Calu3 (cell line): ENCODE measurements around the gene GYPE. TPM values are rescaled to one million over a fixed set of nuclear protein-coding genes. Genes with fewer than 3 reads are reported as not detected.
"Not testable (repeated sequence)": the region's sequence is repeated elsewhere in the genome, so short reads cannot be mapped to it uniquely, and the experiment has no call there.

ENCODE experiments used
- BruUV-seq: library from RNA; stranded (reverse); fragments of 400-500 nt; replicated peaks from 2 replicates; lab custom pipeline; 2021; lab: Mats Ljungman, UMichigan
- CTCF ChIA-PET: fragments of 300-600 bp; sonication (Branson Sonifier 250); formaldehyde crosslinking; loops from one replicate; lab custom pipeline; 2022; ENCODE audit warnings: antibody characterized with exemption; lab: Charles Lee
- DNase-seq: peaks from one replicate; pipeline ENCODE4 v3.0.0; 2022
- H3K27ac Mint-ChIP-seq: one replicate; pipeline ENCODE4 v1.8.0; 2022; ENCODE audit warnings: mixed read lengths; ENCODE audit not compliant: unreplicated experiment
- H3K27me3 Mint-ChIP-seq: one replicate; pipeline ENCODE4 v1.8.0; 2022; ENCODE audit warnings: mixed read lengths; ENCODE audit not compliant: unreplicated experiment
- H3K36me3 Mint-ChIP-seq: one replicate; pipeline ENCODE4 v1.8.0; 2022; ENCODE audit warnings: mild to moderate bottlenecking, moderate library complexity, mixed read lengths; ENCODE audit not compliant: insufficient read depth, unreplicated experiment
- H3K4me1 Mint-ChIP-seq: one replicate; pipeline ENCODE4 v1.8.0; 2022; ENCODE audit warnings: mild to moderate bottlenecking, low read depth, mixed read lengths; ENCODE audit not compliant: unreplicated experiment
- H3K4me3 Mint-ChIP-seq: one replicate; pipeline ENCODE4 v1.8.0; 2022; ENCODE audit warnings: mild to moderate bottlenecking, low read depth, moderate library complexity, mixed read lengths; ENCODE audit not compliant: unreplicated experiment
- H3K9me3 Mint-ChIP-seq: one replicate; pipeline ENCODE4 v1.8.0; 2022; ENCODE audit warnings: low read depth, mixed read lengths; ENCODE audit not compliant: unreplicated experiment
- intact Hi-C: fragments of 100-400 bp; cut with micrococcal nuclease; formaldehyde crosslinking; loops from one replicate; pipeline ENCODE4 v1.10.0; 2022; ENCODE audit not compliant: unreplicated experiment
- total RNA-seq: library from RNA; stranded (reverse); gene quantifications from 2 replicates; pipeline ENCODE4 v1.2.3, GENCODE V29; 2022

Gene GYPE
- total RNA-seq, 1 experiment from 2014 or later = not detected

GRCh38 chr4:143834196-143834595 is 71.2 kb downstream of the GYPE start:
- H3K27ac Mint-ChIP-seq, H3K36me3 Mint-ChIP-seq, BruUV-seq, H3K4me1 Mint-ChIP-seq, DNase-seq, intact Hi-C loops, H3K9me3 Mint-ChIP-seq, H3K4me3 Mint-ChIP-seq, H3K27me3 Mint-ChIP-seq, CTCF ChIA-PET: not testable (repeated sequence)

GRCh38 chr4:143833676-143834075 is 71.7 kb downstream of the GYPE start:
- H3K27me3 Mint-ChIP-seq, H3K27ac Mint-ChIP-seq, intact Hi-C loops, H3K9me3 Mint-ChIP-seq, DNase-seq, CTCF ChIA-PET, H3K4me1 Mint-ChIP-seq, H3K4me3 Mint-ChIP-seq, BruUV-seq, H3K36me3 Mint-ChIP-seq: not testable (repeated sequence)

- DNase-seq, BruUV-seq, H3K4me3 Mint-ChIP-seq, H3K27ac Mint-ChIP-seq, H3K9me3 Mint-ChIP-seq, intact Hi-C loops, H3K27me3 Mint-ChIP-seq, CTCF ChIA-PET: not testable (repeated sequence)
- peaks cover 18% of the 10 kb centered on the region for H3K4me1 Mint-ChIP-seq
- peaks cover 14% of the 10 kb centered on the region for H3K36me3 Mint-ChIP-seq
These were observed 74.8 kb downstream of the GYPE start for GRCh38 chr4:143830576-143830975.

- intact Hi-C loops, H3K9me3 Mint-ChIP-seq, CTCF ChIA-PET, H3K27me3 Mint-ChIP-seq, BruUV-seq: not testable (repeated sequence)
- Mint-ChIP-seq H3K4me3 (peak overlapping the region; percentile 60), H3K36me3 (peaks cover 14% of the 10 kb centered on the region), H3K27ac (peak overlapping the region; percentile 6), H3K4me1 (peaks cover 18% of the 10 kb centered on the region)
- DNase-seq = peak; percentile 31
These were observed 76.1 kb downstream of the GYPE start for GRCh38 chr4:143829239-143829620.

Other genes starting within 250 kb of the GYPE start
- gene FREM3, start 204.9 kb downstream of the GYPE start, total RNA-seq = not detected in 2 replicates
- gene GYPB, start 113.8 kb upstream of the GYPE start, total RNA-seq = not detected in 2 replicates
- gene GYPA, start 235.2 kb upstream of the GYPE start, total RNA-seq = not detected in 2 replicates